GM23338 (cell line): ENCODE measurements around the gene AKR1B1. TPM values are rescaled to one million over a fixed set of nuclear protein-coding genes. Genes with fewer than 3 reads are reported as not detected.

Experiments
- ATAC-seq: fragments of 200-7000 bp; cut with Tn5 transposase; 3 replicates; pipeline ENCODE4 v1.9.1; 2020
- DNase-seq: peaks from one replicate; pipeline ENCODE4 v3.0.0-alpha.2; 2015; ENCODE audit warnings: low spot score
- H2AFZ ChIP-seq: fragments of 200-600 bp; sonication (generic); 2 replicates; pipeline ENCODE4 v1.8.0; 2016; ENCODE audit warnings: antibody characterized with exemption, mild to moderate bottlenecking, moderate library complexity
- H3F3A ChIP-seq: fragments of 200-600 bp; sonication (generic); replicated peaks from 2 replicates; pipeline ENCODE4 v1.8.0; 2017; ENCODE audit warnings: antibody characterized with exemption, mixed run types, low read depth
- H3K27ac ChIP-seq: fragments of 200-600 bp; sonication (generic); 2 replicates; pipeline ENCODE4 v1.6.1; 2016; ENCODE audit warnings: low read depth
- H3K27me3 ChIP-seq: fragments of 200-600 bp; sonication (generic); 2 replicates; pipeline ENCODE4 v1.8.0; 2016; ENCODE audit warnings: mild to moderate bottlenecking, mixed run types, moderate library complexity; ENCODE audit not compliant: insufficient read depth
- H3K36me3 ChIP-seq: fragments of 200-600 bp; sonication (generic); 2 replicates; pipeline ENCODE4 v1.8.0; 2016; ENCODE audit warnings: mild to moderate bottlenecking; ENCODE audit not compliant: insufficient read depth
- H3K4me1 ChIP-seq: fragments of 200-600 bp; sonication (generic); 2 replicates; pipeline ENCODE4 v1.8.0; 2016; ENCODE audit warnings: mild to moderate bottlenecking, moderate library complexity; ENCODE audit not compliant: insufficient read depth
- H3K4me2 ChIP-seq: fragments of 200-600 bp; sonication (generic); 2 replicates; pipeline ENCODE4 v1.7.1; 2017; ENCODE audit warnings: mixed run types
- H3K4me3 ChIP-seq: fragments of 200-600 bp; sonication (generic); 2 replicates; pipeline ENCODE4 v1.6.1; 2016; ENCODE audit warnings: mixed run types
- H3K79me2 ChIP-seq: fragments of 200-600 bp; sonication (generic); replicated peaks from 2 replicates; pipeline ENCODE4 v1.8.0; 2017; ENCODE audit warnings: mild to moderate bottlenecking; ENCODE audit not compliant: insufficient read depth
- H3K9me2 ChIP-seq: fragments of 200-600 bp; sonication (generic); 2 replicates; pipeline ENCODE4 v1.8.0; 2017; ENCODE audit not compliant: insufficient read depth
- H4K20me1 ChIP-seq: fragments of 200-600 bp; sonication (generic); replicated peaks from 2 replicates; pipeline ENCODE4 v1.8.0; 2017; ENCODE audit warnings: mild to moderate bottlenecking; ENCODE audit not compliant: insufficient read depth
- H3K27ac Mint-ChIP-seq: 2 replicates; pipeline ENCODE4 v1.8.0; 2020; ENCODE audit warnings: inconsistent platforms, mild to moderate bottlenecking, moderate library complexity, mixed read lengths
- H3K27me3 Mint-ChIP-seq: 3 replicates; pipeline ENCODE4 v1.8.0; 2022; ENCODE audit warnings: low read depth, mild to moderate bottlenecking, moderate library complexity, mixed read lengths, inconsistent platforms; ENCODE audit not compliant: insufficient read depth, poor library complexity
- H3K36me3 Mint-ChIP-seq: 3 replicates; pipeline ENCODE4 v1.8.0; 2021; ENCODE audit warnings: low read depth, mild to moderate bottlenecking, inconsistent platforms, moderate library complexity, mixed read lengths
- H3K4me1 Mint-ChIP-seq: 3 replicates; pipeline ENCODE4 v1.8.0; 2020; ENCODE audit warnings: mild to moderate bottlenecking, inconsistent platforms, mixed read lengths
- H3K4me3 Mint-ChIP-seq: 3 replicates; pipeline ENCODE4 v1.8.0; 2021; ENCODE audit warnings: moderate library complexity, mild to moderate bottlenecking, inconsistent platforms, mixed read lengths
- H3K9me3 Mint-ChIP-seq: 3 replicates; pipeline ENCODE4 v1.8.0; 2020; ENCODE audit warnings: moderate library complexity, mild to moderate bottlenecking, inconsistent platforms, mixed read lengths
- CREB1 ChIP-seq: fragments of 250-450 bp; sonication (Bioruptor Pico); IDR thresholded peaks from 2 replicates; pipeline ENCODE4 v1.5.0; 2020; ENCODE audit warnings: low read depth, mild to moderate bottlenecking, moderate library complexity
- CTCF ChIP-seq, 2 experiments: fragments of 200-600 bp in 1 of 2; sonication (generic) in 1 of 2; conservative IDR thresholded peaks; 2 replicates each; pipeline versions ENCODE4 v1.5.1 to v1.6.1; 2016 to 2017; ENCODE audit warnings: antibody characterized with exemption in 2 of 2, low read depth in 2 of 2, mild to moderate bottlenecking in 2 of 2, moderate library complexity in 1 of 2
- EZH2 ChIP-seq: fragments of 200-600 bp; sonication (generic); IDR thresholded peaks from one replicate; pipeline ENCODE4 v1.8.0; 2017; ENCODE audit warnings: antibody characterized with exemption, mild to moderate bottlenecking, low read depth; ENCODE audit not compliant: unreplicated experiment
- JUNB ChIP-seq: IDR thresholded peaks from one replicate; pipeline ENCODE4 v1.6.1; 2016; ENCODE audit warnings: antibody characterized with exemption; ENCODE audit not compliant: unreplicated experiment
- NANOG ChIP-seq: IDR thresholded peaks from 2 replicates; pipeline ENCODE4 v1.6.1; 2016; ENCODE audit warnings: antibody characterized with exemption, borderline replicate concordance
- POLR2AphosphoS5 ChIP-seq: IDR thresholded peaks from 2 replicates; pipeline ENCODE4 v1.6.1; 2016; ENCODE audit warnings: antibody characterized with exemption, low read depth
- REST ChIP-seq: IDR thresholded peaks from one replicate; pipeline ENCODE4 v1.6.1; 2018; ENCODE audit warnings: antibody characterized with exemption; ENCODE audit not compliant: unreplicated experiment
- STAT1 ChIP-seq: IDR thresholded peaks from one replicate; pipeline ENCODE4 v1.6.1; 2016; ENCODE audit warnings: antibody characterized with exemption; ENCODE audit not compliant: unreplicated experiment
- ZNF114 ChIP-seq: fragments of 250-450 bp; sonication (Bioruptor Pico); IDR thresholded peaks from 2 replicates; pipeline ENCODE4 v1.5.0; 2020; ENCODE audit warnings: mild to moderate bottlenecking, moderate library complexity
- ZNF331 ChIP-seq: fragments of 250-450 bp; sonication (Bioruptor Pico); IDR thresholded peaks from 2 replicates; pipeline ENCODE4 v1.5.0; 2020; ENCODE audit warnings: low read depth, mild to moderate bottlenecking, moderate library complexity
- polyA plus RNA-seq: library from polyadenylated mRNA; unstranded; fragments of >200 nt; fragmentation: Nextera tagmentation; extraction: Ambion mirVana; gene quantifications from 2 replicates; pipeline ENCODE4 v1.2.1, GENCODE V29; 2016
- total RNA-seq: library from RNA; depleted of rRNA; stranded (reverse); fragments of >200 nt; shearing (Covaris generic); gene quantifications from 2 replicates; pipeline ENCODE4 v1.2.3, GENCODE V29; 2014
- TF ChIP-seq, protein P1 (sequence below): IDR thresholded peaks from 2 replicates; pipeline ENCODE4 v1.6.1; 2016; ENCODE audit warnings: antibody characterized with exemption

The AKR1B1 gene
- total and polyA plus RNA-seq, 2 experiments from 2014 or later = 132 to 154 TPM

GRCh38 chr7:134434701-134435100, 24.2 kb downstream of the AKR1B1 start:
- H2AFZ ChIP-seq = no peak overlapping the region
- Mint-ChIP-seq H3K27me3 (peaks cover 3% of the 10 kb centered on the region), H3K4me3 (no peak overlapping the region), H3K4me1 (no peaks in the 10 kb centered on the region; the same call in 1 of the 3 replicates), H3K27ac (no peak overlapping the region), H3K9me3 (peaks cover 9% of the 10 kb centered on the region; the same call in 2 of the 3 replicates), H3K36me3 (peaks cover 14% of the 10 kb centered on the region)
- no peak overlapping the region for H3K4me2 ChIP-seq
- TF ChIP-seq ZNF331 (CRISPR knock-in tag) (no peak), EZH2 (no peak), ZNF114 (CRISPR knock-in tag) (no peak), CTCF (conservative IDR thresholded peaks at IDR 0.05; ENCODE audit: low read depth in 2 of 2) (no peak)
- TF ChIP-seq, protein P1, sequence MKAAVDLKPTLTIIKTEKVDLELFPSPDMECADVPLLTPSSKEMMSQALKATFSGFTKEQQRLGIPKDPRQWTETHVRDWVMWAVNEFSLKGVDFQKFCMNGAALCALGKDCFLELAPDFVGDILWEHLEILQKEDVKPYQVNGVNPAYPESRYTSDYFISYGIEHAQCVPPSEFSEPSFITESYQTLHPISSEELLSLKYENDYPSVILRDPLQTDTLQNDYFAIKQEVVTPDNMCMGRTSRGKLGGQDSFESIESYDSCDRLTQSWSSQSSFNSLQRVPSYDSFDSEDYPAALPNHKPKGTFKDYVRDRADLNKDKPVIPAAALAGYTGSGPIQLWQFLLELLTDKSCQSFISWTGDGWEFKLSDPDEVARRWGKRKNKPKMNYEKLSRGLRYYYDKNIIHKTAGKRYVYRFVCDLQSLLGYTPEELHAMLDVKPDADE = no peak
- H3F3A ChIP-seq = no peaks in the 10 kb centered on the region
- ATAC-seq (no peak), DNase-seq (no peak)
- no peaks in the 10 kb centered on the region for H4K20me1 ChIP-seq
- H3K27me3 ChIP-seq = no peaks in the 10 kb centered on the region
- no peak overlapping the region for H3K4me3 ChIP-seq
- H3K27ac ChIP-seq = no peak overlapping the region
- peaks cover 4% of the 10 kb centered on the region; the same call in 1 of the 2 replicates for H3K9me2 ChIP-seq
- no peaks in the 10 kb centered on the region for H3K36me3 ChIP-seq
- H3K4me1 ChIP-seq = peaks cover 5% of the 10 kb centered on the region; the same call in 1 of the 2 replicates
- H3K79me2 ChIP-seq = no peaks in the 10 kb centered on the region

- H3K4me1 Mint-ChIP-seq = no peaks in the 10 kb centered on the region; the same call in 1 of the 3 replicates
- H3K36me3 ChIP-seq = no peaks in the 10 kb centered on the region
- H3K4me3 ChIP-seq = no peak overlapping the region
- H3K9me2 ChIP-seq = peaks cover 4% of the 10 kb centered on the region; the same call in 1 of the 2 replicates
- H2AFZ ChIP-seq = peak overlapping the region; percentile 99
- H3K9me3 Mint-ChIP-seq = 0 out of 3 replicates have a peak, but pooled peaks cover under 1% of the 10 kb centered on the region
- DNase-seq = no peak
- H3K36me3 Mint-ChIP-seq = peaks cover 1% of the 10 kb centered on the region; the same call in 1 of the 3 replicates
- H3K4me2 ChIP-seq = no peak overlapping the region; the same call in 1 of the 2 replicates
- no peaks in the 10 kb centered on the region for H3K79me2 ChIP-seq
- no peaks in the 10 kb centered on the region for H3F3A ChIP-seq
- no peaks in the 10 kb centered on the region for H4K20me1 ChIP-seq
- no peaks in the 10 kb centered on the region for H3K27me3 ChIP-seq
- no peak overlapping the region for H3K27ac ChIP-seq
- ATAC-seq = no peak
- no peaks in the 10 kb centered on the region for H3K27me3 Mint-ChIP-seq
- H3K4me1 ChIP-seq = peaks cover 5% of the 10 kb centered on the region; the same call in 1 of the 2 replicates
- H3K4me3 Mint-ChIP-seq = no peak overlapping the region; the same call in 2 of the 3 replicates
- H3K27ac Mint-ChIP-seq = no peak overlapping the region
- TF ChIP-seq EZH2 = no peak
- TF ChIP-seq REST = no peak
- no peak for TF ChIP-seq CREB1
- TF ChIP-seq ZNF331 (CRISPR knock-in tag) = no peak
- no peak for TF ChIP-seq NANOG
- TF ChIP-seq, protein P1 = no peak
- TF ChIP-seq CTCF (conservative IDR thresholded peaks at IDR 0.05; ENCODE audit: low read depth in 2 of 2) = no peak
- TF ChIP-seq STAT1 = no peak
- no peak for TF ChIP-seq POLR2AphosphoS5
- no peak for TF ChIP-seq JUNB
- TF ChIP-seq ZNF114 (CRISPR knock-in tag) = no peak
These were observed 25.5 kb downstream of the AKR1B1 start for GRCh38 chr7:134433430-134433829.
